Body of pancreas (tissue), 4 donors: ENCODE results near the gene RPRD1B. TPM values are rescaled to one million over a fixed set of nuclear protein-coding genes. Genes with fewer than 3 reads are reported as not detected.
A peak's percentile ranks its signal among the peaks of the same experiment; 100 is the strongest.

ENCODE experiments used
- ATAC-seq: fragments of 150-250 bp; one replicate; pipeline ENCODE4 v1.9.1; 2016
- DNase-seq, 4 donors: peaks; one replicate each; pipeline ENCODE4 v3.0.0-alpha.2; 2019
- H3K27ac ChIP-seq, 4 donors: fragments of 200-600 bp; sonication (generic); 1 replicate in 3 of 4; 2 replicates in 1 of 4; pipeline versions ENCODE4 v1.5.1 to v1.6.1; 2016 to 2019; ENCODE audit warnings: mild to moderate bottlenecking in 1 of 4, mixed read lengths in 1 of 4, moderate library complexity in 1 of 4
- H3K27me3 ChIP-seq, 2 donors: fragments of 200-600 bp; sonication (generic); one replicate each; pipeline ENCODE4 v1.6.0; 2016; ENCODE audit warnings: mild to moderate bottlenecking in 1 of 2
- H3K36me3 ChIP-seq, 2 donors: fragments of 200-600 bp; sonication (generic); replicated peaks in 1 of 2; 2 replicates each; pipeline ENCODE4 v1.5.1; 2016; ENCODE audit warnings: low read depth in 2 of 2; ENCODE audit not compliant: insufficient read depth in 1 of 2
- H3K4me1 ChIP-seq: fragments of 200-600 bp; sonication (generic); one replicate; pipeline ENCODE4 v1.6.0; 2016
- H3K4me3 ChIP-seq, 2 donors: fragments of 200-600 bp; sonication (generic); 1 replicate in 1 of 2; 2 replicates in 1 of 2; pipeline ENCODE4 v1.5.1; 2016 to 2019
- H3K9me3 ChIP-seq, 3 donors: fragments of 200-600 bp; sonication (generic); 1 replicate in 2 of 3; 2 replicates in 1 of 3; pipeline ENCODE4 v1.5.1; 2016
- CTCF ChIP-seq, 7 experiments: fragments of 450-650 bp in 4 of 7; fragments of 200-600 bp in 3 of 7; sonication (generic) in 3 of 7; IDR thresholded peaks; one replicate each; pipeline ENCODE4 v1.5.1; 2016 to 2019; ENCODE audit warnings: antibody characterized with exemption in 7 of 7
- POLR2A ChIP-seq, 3 donors: fragments of 450-650 bp; IDR thresholded peaks; one replicate each; pipeline ENCODE4 v1.6.1; 2016; ENCODE audit warnings: antibody characterized with exemption in 3 of 3, mild to moderate bottlenecking in 2 of 3
- WGBS, 2 donors: methylation state at CpG; one replicate each; pipeline ENCODE4 v1.1.5; 2017; 5-methylcytosine and 5-hydroxymethylcytosine counted together
- intact Hi-C: fragments of 100-400 bp; cut with DNase I; formaldehyde crosslinking; loops from one replicate; pipeline ENCODE4 v1.15.1; 2023
- total RNA-seq, 2 donors: library from RNA; depleted of rRNA; stranded (reverse); fragments of >200 nt; gene quantifications; one replicate each; pipeline ENCODE4 v1.1.0, GENCODE V29; 2016

Gene RPRD1B
- total RNA-seq, 2 donors from 2014 or later, result 8.8 to 12.5 TPM

- no peak for DNase-seq
- WGBS, 2 donors, result 69 to 82% methylated on average over 4 of the region's 4 CpGs
- intact Hi-C loops, result no loop called here
- Histone ChIP-seq H3K4me3 (no peak overlapping the region), H3K4me1 (peaks cover 42% of the 10 kb centered on the region), H3K27ac (peak overlapping the region in 2 of 4 donors; percentile 32 to 49), H3K36me3 (peaks cover 3 to 12% of the 10 kb centered on the region in 2 donors), H3K27me3 (no peaks in the 10 kb centered on the region), H3K9me3 (no peaks in the 10 kb centered on the region)
- TF ChIP-seq CTCF (IDR thresholded peaks at IDR 0.05) (no peak), POLR2A (IDR thresholded peaks at IDR 0.05) (no peak)
- no peak for ATAC-seq
These were observed 42.2 kb upstream of the RPRD1B start for GRCh38 chr20:37991157-37991866.

- no peaks in the 10 kb centered on the region for H3K9me3 ChIP-seq
- DNase-seq, result no peak
- peaks cover 36% of the 10 kb centered on the region for H3K4me1 ChIP-seq
- intact Hi-C loops, result no loop called here
- TF ChIP-seq CTCF (IDR thresholded peaks at IDR 0.05), result no peak
- no peak for TF ChIP-seq POLR2A (IDR thresholded peaks at IDR 0.05)
- H3K27me3 ChIP-seq, result no peaks in the 10 kb centered on the region
- no peak overlapping the region for H3K4me3 ChIP-seq
- no peak overlapping the region for H3K27ac ChIP-seq
- ATAC-seq, result no peak
- WGBS, 2 donors, result 81 to 92% methylated on average over 4 of the region's 4 CpGs
- H3K36me3 ChIP-seq, result peaks cover 3 to 18% of the 10 kb centered on the region in 2 donors
These were observed 41.6 kb upstream of the RPRD1B start for GRCh38 chr20:37991908-37992307.

- no peak for ATAC-seq
- H3K4me3 ChIP-seq, result no peak overlapping the region
These were observed 40.6 kb upstream of the RPRD1B start for GRCh38 chr20:37992802-37993409.

GRCh38 chr20:37994512-37994911 lies 39.0 kb upstream of the RPRD1B start:
- TF ChIP-seq CTCF (IDR thresholded peaks at IDR 0.05) (no peak), POLR2A (IDR thresholded peaks at IDR 0.05) (no peak)
- H3K4me1 ChIP-seq, result peaks cover 21% of the 10 kb centered on the region
- DNase-seq (no peak), ATAC-seq (no peak)
- intact Hi-C loops, result no loop called here
- no peak overlapping the region for H3K27ac ChIP-seq
- no peaks in the 10 kb centered on the region for H3K27me3 ChIP-seq
- H3K9me3 ChIP-seq, result no peaks in the 10 kb centered on the region
- no peak overlapping the region for H3K4me3 ChIP-seq
- H3K36me3 ChIP-seq, result peaks cover 3 to 40% of the 10 kb centered on the region in 2 donors
- 71 to 80% methylated on average over 4 of the region's 4 CpGs for WGBS, 2 donors

More at GRCh38 chr20:37992802-37993409, 40.6 kb upstream of the RPRD1B start:
- H3K27me3 ChIP-seq, result no peaks in the 10 kb centered on the region
- H3K9me3 ChIP-seq, result no peaks in the 10 kb centered on the region
- peaks cover 26% of the 10 kb centered on the region for H3K4me1 ChIP-seq
- TF ChIP-seq CTCF (IDR thresholded peaks at IDR 0.05) (peak in 3 of 7 experiments; percentile 44 to 54 (median 47)), POLR2A (IDR thresholded peaks at IDR 0.05) (no peak)
- H3K36me3 ChIP-seq, result peaks cover 3 to 25% of the 10 kb centered on the region in 2 donors
- H3K27ac ChIP-seq, result no peak overlapping the region
- peak in 3 of 4 donors; percentile 14 to 23 (median 17) for DNase-seq
- 41 to 54% methylated on average over 5 of the region's 5 CpGs for WGBS, 2 donors
- intact Hi-C loops, result no loop called here
